ENCODE results near the gene KCP.

Gene KCP

DNA sequence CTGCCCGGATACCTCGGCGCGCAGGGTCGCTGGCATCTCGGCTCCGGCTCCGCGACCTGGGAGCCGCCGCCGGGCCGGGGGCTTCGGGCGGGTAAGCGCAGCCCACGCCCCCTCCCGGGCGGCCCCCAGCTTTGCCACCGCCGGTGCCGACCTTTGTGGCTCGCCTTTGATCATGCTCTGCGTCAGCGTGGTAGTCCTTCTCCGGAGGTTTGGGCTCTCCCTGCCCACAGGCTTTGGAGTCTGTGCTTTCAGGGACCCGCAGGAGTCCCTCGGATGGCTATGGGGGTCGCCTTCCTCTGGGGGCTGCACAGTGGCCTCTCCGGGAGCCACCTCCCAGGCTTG, 40.6 kb downstream of the KCP start:
- no peak for FAIRE-seq

DNA sequence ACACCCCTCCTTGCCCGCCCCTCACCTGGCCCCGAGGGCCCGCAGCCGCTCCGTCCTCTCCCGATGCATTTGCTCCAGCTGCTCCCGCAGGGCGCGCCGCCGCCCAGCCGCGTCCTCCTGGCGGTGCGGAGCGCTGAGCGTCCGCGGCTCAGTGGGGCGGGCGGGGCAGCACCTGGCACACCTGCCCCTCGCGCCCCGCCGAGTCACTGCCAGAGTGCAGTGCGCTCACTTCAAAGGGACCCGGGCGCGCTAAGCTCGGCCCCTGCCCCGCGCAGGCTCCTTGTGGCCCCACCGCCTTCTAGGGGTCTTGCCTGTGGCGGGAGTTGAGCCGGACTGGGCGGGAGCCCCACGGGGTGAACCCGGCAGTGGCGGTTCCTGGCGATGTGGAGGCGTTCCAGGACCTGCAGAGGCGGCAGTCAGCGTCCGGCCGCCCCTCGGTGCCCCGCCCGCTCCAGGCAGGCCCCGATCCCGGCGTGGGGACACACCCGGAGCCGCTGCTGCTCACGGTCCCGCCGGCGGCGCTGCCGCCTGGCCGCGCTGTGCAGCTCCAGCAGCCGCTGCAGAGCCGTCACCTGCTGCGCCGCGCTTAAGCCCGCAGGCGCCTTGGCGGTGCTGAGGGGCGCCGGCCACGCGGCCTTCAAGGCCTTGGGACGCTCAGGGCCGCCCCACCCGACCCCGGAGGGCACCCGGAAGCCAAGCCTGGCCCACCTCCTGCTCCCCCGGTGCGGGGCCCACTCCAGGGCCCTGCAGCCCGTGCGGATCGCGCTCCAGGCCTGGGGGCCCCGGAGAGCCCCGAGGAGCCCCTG, 41.2 kb downstream of the KCP start:
- no peak for FAIRE-seq

DNA sequence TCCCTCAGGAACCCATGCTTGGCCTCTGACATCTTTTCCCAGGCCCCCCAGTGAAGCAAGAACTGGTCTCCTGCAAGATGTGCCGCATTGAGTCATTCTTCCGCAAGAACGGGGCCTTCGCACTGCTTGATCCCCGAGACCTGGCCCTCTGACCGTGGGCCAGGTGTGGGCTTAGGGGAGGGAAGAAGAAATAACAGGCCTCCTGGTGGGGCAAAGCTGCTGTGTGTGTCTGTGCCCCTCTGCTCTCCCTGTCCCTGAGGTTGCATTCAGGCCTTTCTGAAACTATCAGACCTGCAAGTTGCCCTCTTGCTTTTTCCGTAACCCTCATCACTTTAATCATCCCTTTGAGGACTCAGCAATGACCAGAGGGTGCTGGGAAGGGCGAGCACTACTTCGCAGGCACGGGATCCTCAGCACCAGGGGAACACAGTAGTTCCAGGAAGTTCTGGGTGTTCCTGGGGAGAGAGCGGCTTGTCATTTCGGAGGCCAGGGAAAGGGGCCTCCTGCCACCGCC, 41.8 kb downstream of the KCP start:
- FAIRE-seq, result no peak

DNA sequence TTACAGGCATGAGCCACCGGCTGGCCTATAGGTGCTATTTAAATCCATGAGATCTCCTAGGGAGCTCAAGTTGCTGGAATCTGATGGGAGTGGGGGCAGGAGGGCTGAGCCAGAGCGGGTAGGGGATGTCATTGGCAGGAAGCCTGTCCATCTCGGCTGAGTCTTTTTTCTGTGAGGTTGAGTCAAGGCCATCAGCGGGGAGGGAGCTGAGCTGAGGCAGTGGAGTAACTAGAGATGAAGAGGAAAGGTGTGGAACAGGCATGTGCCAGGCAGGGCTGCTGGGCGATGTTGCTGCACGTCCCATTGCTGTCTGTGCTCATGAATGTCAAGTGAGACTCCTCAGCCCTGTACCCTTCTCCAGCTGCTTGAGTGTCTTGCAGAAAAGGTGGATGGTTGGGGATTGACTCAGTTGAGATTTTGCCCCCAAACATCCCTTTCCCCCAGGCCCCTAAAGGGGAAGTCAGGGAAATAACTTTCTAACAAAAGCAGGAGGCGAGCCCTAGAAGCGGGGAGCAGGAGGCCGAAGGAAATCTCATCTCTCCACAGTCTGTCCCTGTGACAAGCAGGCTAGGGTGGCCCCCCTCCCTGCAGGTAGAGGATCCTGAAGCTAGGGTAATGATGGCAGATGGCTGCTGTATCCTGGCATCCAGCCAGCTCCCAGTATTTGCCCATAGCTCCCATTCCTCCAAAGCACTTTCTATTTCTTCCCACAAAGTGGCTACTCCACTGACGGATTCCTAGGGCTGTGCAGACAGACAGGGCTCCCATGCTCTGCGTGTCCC, 42.5 kb downstream of the KCP start:
- no peak for FAIRE-seq

DNA sequence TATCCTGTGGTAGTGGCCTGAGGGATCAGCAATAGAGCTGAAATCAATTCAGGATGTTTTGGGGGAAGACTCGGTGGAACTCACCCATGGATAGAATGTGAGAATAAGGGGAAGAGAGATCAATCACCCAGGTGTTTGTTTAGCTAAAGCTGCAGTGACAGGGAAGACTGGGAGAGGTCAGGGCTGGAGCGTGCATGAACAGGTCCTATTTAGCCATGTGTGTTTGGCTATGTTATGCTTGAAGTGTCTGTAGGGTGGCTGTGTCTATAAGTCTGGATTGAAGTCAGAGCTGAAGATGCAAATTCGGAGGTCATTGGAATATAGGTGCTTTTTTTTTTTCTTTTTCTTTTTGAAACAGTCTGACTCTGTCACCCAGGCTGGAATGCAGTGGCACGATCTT, 43.3 kb downstream of the KCP start:
- FAIRE-seq, result no peak

DNA sequence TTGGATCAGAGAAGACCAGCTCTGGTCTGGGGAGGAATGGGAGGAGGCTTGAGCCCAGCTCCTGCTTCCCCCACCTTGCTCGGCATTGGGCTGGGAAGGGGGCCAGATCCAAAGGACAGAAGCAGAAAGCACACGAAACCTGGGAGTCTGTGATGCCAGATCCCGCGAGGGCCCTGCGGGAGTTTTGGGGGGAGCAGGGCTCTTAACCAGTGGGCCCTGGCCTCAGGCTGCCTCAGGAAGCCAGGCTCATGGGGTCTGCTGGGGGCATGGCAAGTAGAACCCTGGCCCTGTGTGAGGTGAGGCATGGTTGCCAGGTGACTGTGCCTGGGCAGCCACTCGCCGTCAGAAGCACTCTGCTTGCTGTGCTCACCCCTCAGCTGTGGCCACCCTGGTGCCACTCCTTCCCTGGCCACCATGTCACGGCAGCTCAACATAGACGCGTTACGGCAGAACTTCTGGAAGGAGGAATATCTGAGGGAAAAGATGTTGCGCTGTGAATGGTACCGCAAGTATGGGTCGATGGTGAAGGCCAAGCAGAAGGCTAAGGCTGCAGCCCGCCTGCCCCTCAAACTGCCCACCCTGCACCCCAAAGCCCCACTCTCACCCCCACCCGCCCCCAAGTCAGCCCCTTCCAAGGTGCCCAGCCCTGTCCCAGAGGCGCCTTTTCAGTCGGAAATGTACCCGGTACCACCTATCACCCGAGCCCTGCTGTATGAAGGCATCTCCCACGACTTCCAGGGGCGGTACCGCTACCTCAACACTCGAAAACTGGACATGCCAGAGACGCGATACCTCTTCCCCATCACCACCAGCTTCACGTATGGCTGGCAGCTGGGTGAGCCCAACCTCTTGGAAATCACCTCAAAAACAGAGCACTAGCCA, 44.3 kb downstream of the KCP start:
- FAIRE-seq, result no peak

DNA sequence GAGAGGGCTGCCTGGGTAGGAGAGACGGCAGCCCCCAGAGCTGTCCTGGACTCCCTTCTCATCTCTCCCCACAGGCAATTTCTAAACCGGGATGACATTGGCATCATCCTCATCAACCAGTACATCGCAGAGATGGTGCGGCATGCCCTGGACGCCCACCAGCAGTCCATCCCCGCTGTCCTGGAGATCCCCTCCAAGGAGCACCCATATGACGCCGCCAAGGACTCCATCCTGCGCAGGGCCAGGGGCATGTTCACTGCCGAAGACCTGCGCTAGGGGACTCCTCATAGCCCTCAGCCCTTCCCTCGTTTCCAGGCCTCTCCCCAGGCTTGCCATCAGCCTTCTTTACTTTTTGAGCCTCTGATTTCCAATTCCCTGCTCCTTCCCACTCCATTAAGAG, 45.2 kb downstream of the KCP start:
- FAIRE-seq, result no peak

DNA sequence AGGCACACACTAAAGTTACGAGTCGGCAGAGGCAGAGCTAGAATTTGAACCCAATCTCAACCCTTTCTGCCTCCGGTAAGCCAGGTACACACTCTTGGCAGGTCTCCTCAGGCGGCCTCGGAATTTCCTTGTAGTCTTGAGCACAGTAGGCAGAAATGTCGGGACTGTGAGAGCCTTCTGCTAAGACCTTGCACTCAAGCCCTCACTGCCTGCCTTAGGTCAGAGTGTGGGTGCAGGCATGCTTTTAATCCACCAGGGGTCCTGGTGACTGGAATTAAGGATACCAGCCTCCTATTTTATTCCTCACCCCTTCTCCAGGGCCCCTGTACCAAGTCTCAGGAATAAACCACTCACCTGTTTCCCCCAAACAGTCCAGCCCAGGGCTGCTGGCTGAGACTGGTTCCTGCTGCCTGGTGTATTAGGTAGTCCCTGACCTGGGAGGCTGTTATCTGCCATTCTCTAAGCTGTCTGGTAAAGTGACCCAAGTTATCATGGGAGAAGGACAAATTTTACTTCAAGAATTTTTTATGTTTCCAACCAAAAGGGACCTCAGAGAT, 47.0 kb downstream of the KCP start:
- no peak for FAIRE-seq

DNA sequence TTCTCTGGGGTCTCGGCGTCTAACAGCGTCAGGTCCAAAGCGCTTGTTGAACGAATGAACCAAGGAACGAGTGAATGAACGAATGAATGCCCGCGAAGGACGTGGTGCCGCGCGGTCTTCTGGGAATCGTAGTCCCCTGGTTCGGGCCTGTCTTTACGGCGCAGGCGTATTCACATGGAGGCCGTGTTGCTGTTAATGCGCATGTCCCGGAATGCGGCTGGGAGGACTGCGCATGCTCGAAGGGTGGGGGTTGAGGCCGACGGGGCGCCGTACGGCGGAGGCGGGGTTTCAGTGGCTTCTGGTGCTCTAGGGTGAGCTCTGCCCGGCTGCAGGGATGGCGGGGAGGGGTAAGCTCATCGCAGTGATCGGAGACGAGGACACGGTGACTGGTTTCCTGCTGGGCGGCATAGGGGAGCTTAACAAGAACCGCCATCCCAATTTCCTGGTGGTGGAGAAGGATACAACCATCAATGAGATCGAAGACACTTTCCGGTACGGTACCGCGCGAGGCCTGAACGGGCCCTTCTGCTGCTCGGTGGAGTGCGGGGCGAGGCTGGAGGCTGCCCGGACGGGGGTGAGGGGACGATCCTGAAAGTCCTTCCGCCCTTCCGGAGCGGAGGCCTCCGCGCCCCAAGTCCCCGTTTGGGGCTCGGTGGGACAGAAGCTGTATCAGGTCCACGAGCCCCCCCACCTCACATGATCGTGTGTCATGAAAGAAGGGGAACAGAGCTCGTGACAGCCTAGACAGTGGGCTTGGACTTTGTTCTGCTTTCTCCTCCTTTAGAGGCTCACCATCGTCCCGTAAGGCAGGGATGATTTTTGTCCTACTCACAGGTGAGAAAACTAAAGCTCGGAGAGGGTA, 47.7 kb downstream of the KCP start, which contains the start of gene ATP6V1F:
ATP6V1F (plus strand) TSS at position 286 of the 862 bp plus-strand sequence; CDS start at position 335, 49 bp downstream.
- peak; percentile 79 for FAIRE-seq

DNA sequence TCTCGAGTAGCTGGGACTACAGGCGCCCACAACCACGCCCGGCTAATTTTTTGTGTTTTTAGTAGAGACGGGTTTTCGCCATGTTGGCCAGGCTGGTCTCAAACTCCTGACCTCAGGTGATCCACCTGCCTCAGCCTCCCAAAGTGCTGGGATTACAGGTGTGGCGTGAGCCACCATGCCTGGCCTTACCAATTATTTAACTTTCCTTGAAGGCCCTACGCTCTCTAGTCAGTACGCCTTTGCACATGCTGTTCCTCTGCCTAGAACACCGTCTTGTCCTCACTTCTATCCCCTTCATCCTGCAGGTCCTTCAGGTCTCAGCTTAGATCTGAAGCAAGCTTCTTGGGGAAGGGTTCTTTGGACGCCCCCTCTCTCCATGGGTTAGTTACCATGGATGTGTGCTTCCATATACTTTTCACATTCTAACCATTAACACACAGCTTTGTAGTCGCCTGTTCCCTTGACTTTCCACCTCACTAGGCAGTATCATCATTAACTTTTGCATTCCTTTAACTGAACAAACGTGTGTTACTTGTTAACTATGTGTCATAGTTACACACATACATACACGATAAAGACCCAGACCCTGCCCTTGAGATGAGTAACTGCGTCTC, 48.4 kb downstream of the KCP start:
- FAIRE-seq, result no peak

DNA sequence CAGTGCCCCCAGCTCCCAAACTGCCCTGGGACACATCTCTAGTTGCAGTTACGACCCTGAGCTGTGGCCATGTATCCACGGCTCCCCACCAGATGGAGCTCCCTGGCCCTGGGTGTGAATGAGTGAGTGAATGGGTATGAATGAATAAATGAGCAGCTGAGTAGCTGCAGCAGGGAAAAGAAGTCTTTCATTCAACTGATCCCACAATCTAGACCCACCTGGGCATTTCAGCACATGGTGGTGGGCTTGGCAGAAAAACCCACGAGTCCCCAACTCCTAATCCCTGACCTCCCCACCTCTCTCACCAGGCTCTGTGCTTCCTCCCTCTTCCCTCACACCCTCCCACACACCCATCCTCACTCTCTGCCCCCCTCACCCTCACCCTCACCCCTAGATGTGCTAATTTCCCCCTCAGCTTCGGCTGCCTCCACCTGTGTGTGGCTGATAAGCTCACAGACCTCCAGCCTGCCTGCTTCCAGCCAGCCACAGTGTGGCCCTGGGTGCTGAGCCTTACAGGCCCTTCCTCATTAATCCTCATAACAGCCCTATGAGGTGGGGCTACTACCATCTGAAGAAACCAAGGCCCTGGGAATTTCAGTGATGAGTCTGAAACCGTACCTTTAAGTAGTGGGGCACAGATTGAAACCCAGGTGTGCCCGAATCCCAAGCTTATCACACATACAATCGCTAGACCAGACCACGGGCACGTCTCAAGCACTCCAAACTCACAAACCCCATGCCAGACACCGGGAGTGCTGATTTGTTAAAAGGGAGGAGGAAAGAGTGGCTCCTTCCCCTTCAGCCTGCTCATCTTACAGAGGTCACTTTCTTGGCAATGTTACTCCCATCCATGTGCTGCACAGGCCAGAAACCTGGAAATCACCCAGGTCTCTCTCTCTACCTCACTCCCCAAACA, 50.1 kb downstream of the KCP start:
- no peak for FAIRE-seq

DNA sequence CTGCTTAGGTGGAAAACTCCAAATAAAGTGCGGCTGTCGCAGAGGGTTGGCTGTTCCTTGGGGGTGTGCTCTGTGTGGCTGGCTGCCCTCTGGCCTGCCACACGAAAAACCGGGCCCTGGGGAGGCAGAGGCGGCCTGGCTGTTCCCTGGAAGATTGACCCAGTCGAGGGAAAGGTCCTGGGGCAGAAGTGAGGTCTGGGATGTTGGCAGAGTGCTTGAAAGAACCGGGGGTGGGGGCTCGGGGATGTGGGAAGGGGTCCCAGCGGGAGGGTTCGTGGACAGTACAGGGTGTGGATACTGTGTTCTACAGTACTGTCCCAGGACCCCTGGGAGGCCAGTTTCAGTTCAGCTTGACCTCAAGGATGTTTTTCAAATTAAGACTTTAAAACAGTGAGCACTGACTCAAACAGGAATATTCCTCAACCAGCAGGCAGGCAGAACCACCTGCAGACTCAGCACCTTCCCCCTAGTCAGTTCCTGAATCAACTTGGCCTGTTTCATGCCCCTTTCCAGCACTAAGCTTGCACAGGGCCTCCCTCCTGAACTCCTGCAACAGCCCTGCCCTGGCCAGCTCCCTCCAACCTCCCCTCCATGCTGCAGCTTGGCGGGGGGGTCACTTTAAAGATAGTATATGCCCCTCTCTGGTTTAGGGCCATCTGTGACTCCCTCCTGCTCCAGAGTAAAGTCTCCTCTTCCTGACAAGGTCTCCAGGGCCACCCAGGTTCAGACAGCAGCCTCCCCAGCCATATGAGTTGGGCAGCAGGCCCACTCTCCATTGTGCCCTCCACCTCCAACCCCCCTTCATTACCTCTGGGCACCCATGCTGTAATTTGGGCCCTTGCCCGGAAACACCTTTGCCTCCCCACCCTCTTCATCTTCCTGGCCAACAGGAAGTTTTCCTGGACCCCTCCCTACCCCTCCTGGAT, 51.0 kb downstream of the KCP start:
- no peak for FAIRE-seq

DNA sequence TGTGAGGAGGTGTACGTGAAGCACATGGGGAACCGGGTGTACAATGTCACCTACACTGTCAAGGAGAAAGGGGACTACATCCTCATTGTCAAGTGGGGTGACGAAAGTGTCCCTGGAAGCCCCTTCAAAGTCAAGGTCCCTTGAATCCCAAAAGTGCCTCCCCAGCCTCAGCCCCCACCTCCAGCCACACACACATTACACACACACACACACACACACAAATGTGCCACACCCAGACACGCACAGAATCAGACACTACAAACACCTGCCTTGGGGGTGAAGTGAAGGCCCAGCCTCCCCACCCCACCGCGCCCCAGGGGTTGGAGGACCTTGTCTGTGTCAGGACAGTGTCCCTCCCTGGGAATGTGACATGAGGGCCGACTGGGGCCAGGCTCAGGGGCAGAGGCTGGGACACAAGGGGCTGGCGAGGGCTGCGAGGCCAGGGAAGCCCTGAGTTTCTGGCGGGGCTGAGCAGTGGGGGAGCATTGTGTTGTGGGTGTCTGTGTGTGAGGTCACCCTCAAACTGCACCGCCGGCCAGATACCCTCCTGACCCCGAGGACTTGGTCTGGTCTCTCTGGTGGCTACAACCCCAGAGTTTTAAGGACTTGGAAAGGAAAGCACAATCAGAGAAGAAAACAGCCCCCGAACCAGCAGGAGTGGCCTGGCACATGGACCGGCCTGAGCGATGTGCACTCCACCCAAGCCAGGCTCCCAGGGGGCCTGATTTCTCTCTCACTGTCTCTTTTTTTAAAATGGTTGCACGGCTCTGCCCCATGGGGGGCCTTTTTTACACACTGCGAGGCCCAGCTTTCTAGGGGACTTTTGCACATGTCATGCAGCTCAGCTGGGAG, 51.9 kb downstream of the KCP start:
- FAIRE-seq, result no peak

DNA sequence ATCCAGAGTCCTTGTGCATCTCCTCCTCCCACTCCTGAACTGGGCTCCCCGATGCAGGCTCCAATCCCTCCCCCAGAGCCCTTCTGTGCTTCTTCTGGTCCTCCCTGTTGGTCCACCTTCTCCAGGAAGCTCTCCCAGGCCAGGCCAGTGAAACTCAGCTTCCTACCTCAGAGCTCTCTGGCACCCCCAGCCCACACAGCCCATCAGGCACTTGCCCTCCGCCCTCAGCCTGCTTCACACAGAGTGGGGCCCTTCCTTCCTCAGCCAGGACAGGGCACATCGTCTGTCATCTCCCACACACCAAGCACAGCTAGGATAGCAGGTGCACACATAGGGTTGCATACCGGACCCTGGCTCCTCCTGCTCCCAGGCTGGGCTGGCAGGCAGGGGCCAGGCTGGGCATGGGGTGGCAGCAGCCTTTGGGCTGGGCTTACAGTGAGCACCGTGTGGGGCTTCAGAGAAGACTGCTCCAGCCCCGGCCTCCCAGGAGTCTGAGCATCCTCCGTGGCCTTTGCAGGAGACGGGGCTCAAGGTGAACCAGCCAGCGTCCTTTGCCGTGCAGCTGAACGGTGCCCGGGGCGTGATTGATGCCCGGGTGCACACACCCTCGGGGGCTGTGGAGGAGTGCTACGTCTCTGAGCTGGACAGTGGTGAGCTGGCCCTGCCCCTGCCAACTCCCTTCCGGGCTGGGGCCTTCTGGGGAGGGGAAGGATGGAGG, 54.3 kb downstream of the KCP start:
- FAIRE-seq, result no peak

DNA sequence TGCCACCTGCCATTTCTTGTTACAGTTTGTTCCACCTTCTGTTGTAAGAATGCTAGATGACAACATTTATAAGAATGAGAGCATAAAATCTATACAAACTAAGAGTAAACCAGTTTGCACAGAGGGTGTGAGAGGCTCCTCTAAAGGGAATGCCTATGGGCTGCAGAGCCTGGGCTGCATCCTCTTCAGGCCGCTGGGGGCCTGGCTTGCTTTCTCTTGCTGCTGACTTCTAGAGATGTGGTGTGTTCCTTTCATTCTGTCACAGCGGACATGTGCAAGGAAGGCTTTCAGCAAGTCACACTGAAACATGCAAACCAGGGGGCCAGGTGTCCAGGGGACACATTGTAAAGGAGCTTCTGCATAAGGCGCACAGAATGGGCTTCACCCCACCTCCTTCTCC, 55.0 kb downstream of the KCP start:
- no peak for FAIRE-seq

DNA sequence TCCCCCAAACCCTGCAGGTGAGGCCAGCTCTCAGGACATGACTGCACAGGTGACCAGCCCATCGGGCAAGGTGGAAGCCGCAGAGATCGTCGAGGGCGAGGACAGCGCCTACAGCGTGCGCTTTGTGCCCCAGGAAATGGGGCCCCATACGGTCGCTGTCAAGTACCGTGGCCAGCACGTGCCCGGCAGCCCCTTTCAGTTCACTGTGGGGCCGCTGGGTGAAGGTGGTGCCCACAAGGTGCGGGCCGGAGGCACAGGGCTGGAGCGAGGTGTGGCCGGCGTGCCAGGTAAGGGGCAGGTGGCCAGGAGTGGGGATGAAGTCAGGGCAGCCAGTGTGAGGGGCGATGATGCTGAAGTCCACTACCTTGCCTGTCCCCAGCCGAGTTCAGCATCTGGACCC, 56.1 kb downstream of the KCP start:
- no peak for FAIRE-seq

DNA sequence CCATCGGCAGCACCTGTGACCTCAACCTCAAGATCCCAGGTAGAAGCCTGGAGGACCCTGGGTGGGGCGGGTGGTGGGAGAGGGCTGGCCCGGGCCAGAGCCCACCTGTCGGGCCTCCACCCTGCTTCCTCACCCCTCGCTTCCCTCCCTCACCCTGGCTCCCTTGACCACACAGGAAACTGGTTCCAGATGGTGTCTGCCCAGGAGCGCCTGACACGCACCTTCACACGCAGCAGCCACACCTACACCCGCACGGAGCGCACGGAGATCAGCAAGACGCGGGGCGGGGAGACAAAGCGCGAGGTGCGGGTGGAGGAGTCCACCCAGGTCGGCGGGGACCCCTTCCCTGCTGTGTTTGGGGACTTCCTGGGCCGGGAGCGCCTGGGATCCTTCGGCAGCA, 56.7 kb downstream of the KCP start:
- FAIRE-seq, result no peak

All from TTC549 (cell line).